A549 (cell line): ENCODE measurements around the gene MAD1L1.

ENCODE experiments used
- CEBPB ChIP-seq, 2 experiments: fragments of >200 bp in 1 of 2; sonication (Bioruptor Twin) in 1 of 2; formaldehyde crosslinking in 1 of 2; IDR thresholded peaks; 2 replicates each; pipeline ENCODE4 v1.6.1; 2012 to 2016
- CTCF ChIP-seq: fragments of >200 bp; sonication (Bioruptor Twin); formaldehyde crosslinking; IDR thresholded peaks from 3 replicates; pipeline ENCODE4 v1.5.1; 2016
- EP300 ChIP-seq, 2 experiments: fragments of >200 bp; sonication (Bioruptor Twin); formaldehyde crosslinking; IDR thresholded peaks; 2 replicates in 1 of 2; 3 replicates in 1 of 2; pipeline ENCODE4 v1.6.1; 2016 to 2017
- HDAC2 ChIP-seq: fragments of 200-600 bp; sonication (generic); IDR thresholded peaks from 2 replicates; pipeline ENCODE4 v1.6.1; 2016
- NFE2L2 ChIP-seq: fragments of 150-350 bp; conservative IDR thresholded peaks from 2 replicates; pipeline ENCODE4 v1.6.1; 2014; ENCODE audit warnings: low read length
- RFX5 ChIP-seq: fragments of 450-650 bp; IDR thresholded peaks from 2 replicates; pipeline ENCODE4 v1.7.1; 2014; ENCODE audit warnings: antibody characterized with exemption, mild to moderate bottlenecking, moderate library complexity
- TF ChIP-seq, protein P1 (sequence below): fragments of 200-600 bp; sonication (generic); IDR thresholded peaks from 2 replicates; pipeline ENCODE4 v1.6.1; 2016; ENCODE audit warnings: antibody characterized with exemption, mild to moderate bottlenecking, moderate library complexity

DNA sequence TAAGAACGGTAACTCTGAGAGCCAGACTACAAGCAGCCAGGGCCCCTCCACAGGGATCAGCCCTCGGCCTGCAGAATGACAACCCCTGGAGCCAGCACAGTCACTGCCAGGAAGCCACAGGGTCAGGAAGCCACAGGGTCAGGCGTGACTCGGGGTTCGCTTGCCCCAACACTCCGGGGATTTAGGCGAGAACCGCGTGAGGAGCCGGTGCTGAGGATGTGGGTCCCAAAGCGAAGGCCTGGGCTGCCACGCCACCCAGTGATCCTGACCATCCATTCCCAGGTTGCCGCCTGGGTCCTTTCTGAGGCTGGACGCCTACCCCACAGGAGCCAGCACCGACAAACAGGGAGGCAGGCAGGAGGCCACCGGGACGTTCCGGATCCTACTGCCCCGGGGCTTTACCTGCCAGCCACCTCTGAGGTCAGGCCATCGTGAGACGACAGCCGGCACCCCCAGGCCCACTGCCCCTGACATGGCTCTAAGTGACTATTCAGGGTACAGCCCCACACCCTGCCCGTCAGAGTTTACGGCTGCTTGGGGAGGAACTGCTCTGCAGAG, 334.0 kb downstream of the MAD1L1 start:
- no peak for TF ChIP-seq EP300 (IDR thresholded peaks at IDR 0.05)
- TF ChIP-seq HDAC2, result no peak
- TF ChIP-seq NFE2L2, result no peak
- no peak for TF ChIP-seq CTCF
- TF ChIP-seq CEBPB (IDR thresholded peaks at IDR 0.05), result no peak
- TF ChIP-seq, protein P1, sequence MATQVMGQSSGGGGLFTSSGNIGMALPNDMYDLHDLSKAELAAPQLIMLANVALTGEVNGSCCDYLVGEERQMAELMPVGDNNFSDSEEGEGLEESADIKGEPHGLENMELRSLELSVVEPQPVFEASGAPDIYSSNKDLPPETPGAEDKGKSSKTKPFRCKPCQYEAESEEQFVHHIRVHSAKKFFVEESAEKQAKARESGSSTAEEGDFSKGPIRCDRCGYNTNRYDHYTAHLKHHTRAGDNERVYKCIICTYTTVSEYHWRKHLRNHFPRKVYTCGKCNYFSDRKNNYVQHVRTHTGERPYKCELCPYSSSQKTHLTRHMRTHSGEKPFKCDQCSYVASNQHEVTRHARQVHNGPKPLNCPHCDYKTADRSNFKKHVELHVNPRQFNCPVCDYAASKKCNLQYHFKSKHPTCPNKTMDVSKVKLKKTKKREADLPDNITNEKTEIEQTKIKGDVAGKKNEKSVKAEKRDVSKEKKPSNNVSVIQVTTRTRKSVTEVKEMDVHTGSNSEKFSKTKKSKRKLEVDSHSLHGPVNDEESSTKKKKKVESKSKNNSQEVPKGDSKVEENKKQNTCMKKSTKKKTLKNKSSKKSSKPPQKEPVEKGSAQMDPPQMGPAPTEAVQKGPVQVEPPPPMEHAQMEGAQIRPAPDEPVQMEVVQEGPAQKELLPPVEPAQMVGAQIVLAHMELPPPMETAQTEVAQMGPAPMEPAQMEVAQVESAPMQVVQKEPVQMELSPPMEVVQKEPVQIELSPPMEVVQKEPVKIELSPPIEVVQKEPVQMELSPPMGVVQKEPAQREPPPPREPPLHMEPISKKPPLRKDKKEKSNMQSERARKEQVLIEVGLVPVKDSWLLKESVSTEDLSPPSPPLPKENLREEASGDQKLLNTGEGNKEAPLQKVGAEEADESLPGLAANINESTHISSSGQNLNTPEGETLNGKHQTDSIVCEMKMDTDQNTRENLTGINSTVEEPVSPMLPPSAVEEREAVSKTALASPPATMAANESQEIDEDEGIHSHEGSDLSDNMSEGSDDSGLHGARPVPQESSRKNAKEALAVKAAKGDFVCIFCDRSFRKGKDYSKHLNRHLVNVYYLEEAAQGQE, result no peak
- no peak for TF ChIP-seq RFX5
